ENCODE measurements around the gene PAFAH1B2. TPM values are rescaled to one million over a fixed set of nuclear protein-coding genes. Genes with fewer than 3 reads are reported as not detected.
"Not testable (repeated sequence)": the region's sequence is repeated elsewhere in the genome, so short reads cannot be mapped to it uniquely, and the experiment has no call there.

Gene PAFAH1B2
- total RNA-seq, 1 experiment from 2014 or later = 120 TPM

- DNase-seq (ENCODE audit: low read depth) = no peak
Observed at GRCh38 chr11:117172724-117173421, 28.8 kb downstream of the PAFAH1B2 start.

GRCh38 chr11:117175104-117175503, 31.0 kb downstream of the PAFAH1B2 start:
- DNase-seq (ENCODE audit: low read depth) = no peak

- no peak for DNase-seq (ENCODE audit: low read depth)
Observed at GRCh38 chr11:117175781-117176180, 31.7 kb downstream of the PAFAH1B2 start.

GRCh38 chr11:117176186-117176585, 32.1 kb downstream of the PAFAH1B2 start:
- no peak for DNase-seq (ENCODE audit: low read depth)

GRCh38 chr11:117177534-117178209, 33.6 kb downstream of the PAFAH1B2 start:
- DNase-seq (ENCODE audit: low read depth) = no peak

- peak; percentile 94 for DNase-seq (ENCODE audit: low read depth)
Observed at GRCh38 chr11:117178210-117179034, 34.3 kb downstream of the PAFAH1B2 start, which contains the start of gene SIDT2. TSS of gene SIDT2 (plus strand) at chr11:117178743. CDS start at chr11:117179264, 521 bp downstream.

GRCh38 chr11:117179048-117179999, 35.2 kb downstream of the PAFAH1B2 start:
- DNase-seq (ENCODE audit: low read depth) = no peak

GRCh38 chr11:117180020-117180419, 35.9 kb downstream of the PAFAH1B2 start:
- no peak for DNase-seq (ENCODE audit: low read depth)

- peak; percentile 72 for DNase-seq (ENCODE audit: low read depth)
Observed at GRCh38 chr11:117180661-117181585, 36.8 kb downstream of the PAFAH1B2 start.

- DNase-seq (ENCODE audit: low read depth) = no peak
Observed at GRCh38 chr11:117181586-117182550, 37.8 kb downstream of the PAFAH1B2 start.

- DNase-seq (ENCODE audit: low read depth) = no peak
Observed at GRCh38 chr11:117182551-117182935, 38.5 kb downstream of the PAFAH1B2 start.

GRCh38 chr11:117183178-117183577, 39.1 kb downstream of the PAFAH1B2 start:
- not testable (repeated sequence) for DNase-seq (ENCODE audit: low read depth)

- DNase-seq (ENCODE audit: low read depth) = no peak
Observed at GRCh38 chr11:117183724-117184349, 39.8 kb downstream of the PAFAH1B2 start.

GRCh38 chr11:117185736-117186430, 41.8 kb downstream of the PAFAH1B2 start:
- no peak for DNase-seq (ENCODE audit: low read depth)

GRCh38 chr11:117186431-117186761, 42.3 kb downstream of the PAFAH1B2 start:
- DNase-seq (ENCODE audit: low read depth) = no peak

GRCh38 chr11:117187007-117187406, 42.9 kb downstream of the PAFAH1B2 start:
- no peak for DNase-seq (ENCODE audit: low read depth)

GRCh38 chr11:117187428-117187798, 43.3 kb downstream of the PAFAH1B2 start:
- DNase-seq (ENCODE audit: low read depth) = no peak
